LHCN-M2 (cell line): ENCODE results near the gene S100A13. TPM values are rescaled to one million over a fixed set of nuclear protein-coding genes. Genes with fewer than 3 reads are reported as not detected.
A peak's percentile ranks its signal among the peaks of the same experiment; 100 is the strongest.
"Not testable (repeated sequence)": the region's sequence is repeated elsewhere in the genome, so short reads cannot be mapped to it uniquely, and the experiment has no call there.

Source experiments
- DNase-seq: peaks from one replicate; pipeline ENCODE4 v3.0.0-alpha.2; 2012; ENCODE audit warnings: low read depth
- polyA plus RNA-seq: library from polyadenylated mRNA; unstranded; fragments of >200 nt; gene quantifications from one replicate; pipeline ENCODE4 v1.2.1, GENCODE V29; 2012; ENCODE audit warnings: missing spikeins
- total RNA-seq: library from RNA; depleted of rRNA; stranded (reverse); fragments of >200 nt; gene quantifications from 2 replicates; pipeline ENCODE4 v1.2.3, GENCODE V29; 2014; rRNA removed

The S100A13 gene
- total RNA-seq = 177 and 277 TPM in 2 replicates
- 532 TPM for polyA plus RNA-seq

GRCh38 chr1:153626904-153627714, at the start of gene S100A13:
Gene S100A13 (minus strand): TSS chr1:153627505. CDS start chr1:153626472, 1,033 bp downstream.
- peak; percentile 97 for DNase-seq

- DNase-seq = no peak
Observed at GRCh38 chr1:153673511-153673910, 46.2 kb upstream of the S100A13 start.

- not testable (repeated sequence) for DNase-seq
Observed at GRCh38 chr1:153671628-153672353, 44.5 kb upstream of the S100A13 start.

- DNase-seq = peak; percentile 99
Observed at GRCh38 chr1:153670859-153671627, 43.7 kb upstream of the S100A13 start, which contains the start of gene ILF2. Gene ILF2 (minus strand): TSS chr1:153670993. CDS start chr1:153670922, 71 bp downstream.

- no peak for DNase-seq
Observed at GRCh38 chr1:153670257-153670858, 43.1 kb upstream of the S100A13 start.

GRCh38 chr1:153669606-153670005, 42.3 kb upstream of the S100A13 start:
- DNase-seq = no peak

- DNase-seq = not testable (repeated sequence)
Observed at GRCh38 chr1:153668672-153669071, 41.4 kb upstream of the S100A13 start.

GRCh38 chr1:153667439-153667838, 40.1 kb upstream of the S100A13 start:
- no peak for DNase-seq

- DNase-seq = peak; percentile 58
Observed at GRCh38 chr1:153663211-153663610, 35.9 kb upstream of the S100A13 start.

GRCh38 chr1:153662269-153662668, 35.0 kb upstream of the S100A13 start:
- DNase-seq = no peak

- no peak for DNase-seq
Observed at GRCh38 chr1:153661111-153661708, 33.9 kb upstream of the S100A13 start.

- DNase-seq = no peak
Observed at GRCh38 chr1:153659656-153660055, 32.4 kb upstream of the S100A13 start.

- DNase-seq = no peak
Observed at GRCh38 chr1:153659175-153659534, 31.9 kb upstream of the S100A13 start.

GRCh38 chr1:153658400-153659174, 31.3 kb upstream of the S100A13 start, which contains the start of gene SNAPIN:
Gene SNAPIN (plus strand): TSS chr1:153658703. CDS start chr1:153658744, 41 bp downstream.
- peak; percentile 85 for DNase-seq

- DNase-seq = no peak
Observed at GRCh38 chr1:153655333-153655732, 28.0 kb upstream of the S100A13 start.

GRCh38 chr1:153652805-153653500, 25.6 kb upstream of the S100A13 start:
- peak; percentile 73 for DNase-seq

GRCh38 chr1:153651771-153652170, 24.5 kb upstream of the S100A13 start:
- DNase-seq = no peak

GRCh38 chr1:153649863-153650235, 22.5 kb upstream of the S100A13 start:
- DNase-seq = peak; percentile 88

GRCh38 chr1:153649137-153649862, 22.0 kb upstream of the S100A13 start:
- DNase-seq = no peak
